Ammon's horn (tissue), 1 donor: ENCODE data around the gene UVRAG.

Experiments used
- DNase-seq: peaks from one replicate; pipeline ENCODE4 v3.0.0-alpha.2; 2016; ENCODE audit warnings: low spot score

UVRAG gene

DNA sequence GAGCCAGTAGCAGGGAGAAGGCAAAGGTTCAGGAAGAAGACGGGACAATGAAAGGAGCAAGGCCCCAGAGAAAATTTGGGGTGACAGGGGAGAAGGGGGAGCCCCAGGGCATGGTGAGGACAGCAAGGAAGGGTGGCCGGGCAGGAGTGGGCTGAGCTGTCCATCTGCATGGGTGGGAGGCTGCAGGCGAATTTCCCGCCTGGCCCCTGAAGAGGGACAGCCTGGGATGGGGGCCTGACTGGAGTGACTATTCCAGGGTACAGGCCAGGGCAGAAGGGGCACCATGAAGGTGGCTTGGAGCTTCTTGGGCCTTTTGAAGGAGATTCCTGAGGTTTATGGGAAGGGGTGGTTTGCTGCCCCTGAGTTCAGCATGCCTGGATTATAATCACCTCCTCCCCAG, 335.1 kb downstream of the UVRAG start:
- no peak for DNase-seq

DNA sequence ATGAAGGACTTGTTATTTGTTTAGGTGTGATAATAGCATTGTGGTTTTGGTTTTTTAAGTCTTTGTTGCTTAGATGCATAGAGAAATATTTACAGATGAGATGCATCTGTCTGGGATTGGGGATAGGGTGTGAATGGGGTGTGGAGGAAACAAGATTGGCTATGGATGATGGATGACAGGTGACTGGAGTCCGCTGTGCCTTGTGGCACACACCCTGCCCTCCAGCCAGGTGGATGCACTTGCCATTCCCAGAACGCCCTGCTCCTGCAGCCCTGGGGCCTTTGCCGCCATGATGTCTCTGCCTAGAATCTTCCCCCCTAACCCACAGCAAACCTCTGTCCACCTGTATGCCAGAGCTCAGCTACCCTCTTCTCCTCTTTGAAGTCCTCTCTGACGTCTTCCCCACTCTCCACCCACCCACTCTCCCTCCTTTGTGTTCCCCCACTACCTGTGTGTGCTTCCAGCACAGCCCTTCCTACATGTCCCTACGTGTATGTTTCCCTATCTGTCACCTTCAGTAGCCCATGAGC, 336.6 kb downstream of the UVRAG start:
- DNase-seq: no peak

DNA sequence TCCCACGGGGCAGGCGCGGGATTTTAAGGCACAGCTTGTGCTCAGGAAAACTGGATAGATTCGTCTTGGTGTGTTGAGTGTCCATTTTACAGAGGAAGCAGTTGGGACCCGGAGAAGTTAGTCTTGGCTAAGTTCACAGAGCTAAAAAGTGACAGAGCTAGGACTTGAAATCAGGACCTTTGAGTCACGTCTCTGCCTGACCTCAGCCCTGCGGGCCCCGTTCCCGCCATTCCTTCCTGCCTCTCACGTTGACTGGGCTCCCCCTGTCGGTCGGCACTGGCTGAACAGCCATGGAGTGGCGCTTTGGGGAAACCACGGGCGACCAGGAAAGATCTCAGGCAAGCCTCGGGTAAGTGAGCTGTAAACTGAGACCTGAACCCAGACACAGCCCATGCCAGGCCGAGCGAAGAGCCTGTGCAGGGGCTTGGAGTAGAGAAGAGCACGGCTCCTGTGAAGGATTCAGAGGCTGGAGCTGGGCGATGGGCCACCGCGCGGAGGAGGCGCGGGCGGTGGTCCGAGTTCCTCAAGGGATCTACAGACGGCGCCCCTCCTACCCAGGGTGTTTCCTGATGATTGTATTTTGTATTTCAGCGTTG, 337.2 kb downstream of the UVRAG start:
- peak; percentile 88 for DNase-seq

DNA sequence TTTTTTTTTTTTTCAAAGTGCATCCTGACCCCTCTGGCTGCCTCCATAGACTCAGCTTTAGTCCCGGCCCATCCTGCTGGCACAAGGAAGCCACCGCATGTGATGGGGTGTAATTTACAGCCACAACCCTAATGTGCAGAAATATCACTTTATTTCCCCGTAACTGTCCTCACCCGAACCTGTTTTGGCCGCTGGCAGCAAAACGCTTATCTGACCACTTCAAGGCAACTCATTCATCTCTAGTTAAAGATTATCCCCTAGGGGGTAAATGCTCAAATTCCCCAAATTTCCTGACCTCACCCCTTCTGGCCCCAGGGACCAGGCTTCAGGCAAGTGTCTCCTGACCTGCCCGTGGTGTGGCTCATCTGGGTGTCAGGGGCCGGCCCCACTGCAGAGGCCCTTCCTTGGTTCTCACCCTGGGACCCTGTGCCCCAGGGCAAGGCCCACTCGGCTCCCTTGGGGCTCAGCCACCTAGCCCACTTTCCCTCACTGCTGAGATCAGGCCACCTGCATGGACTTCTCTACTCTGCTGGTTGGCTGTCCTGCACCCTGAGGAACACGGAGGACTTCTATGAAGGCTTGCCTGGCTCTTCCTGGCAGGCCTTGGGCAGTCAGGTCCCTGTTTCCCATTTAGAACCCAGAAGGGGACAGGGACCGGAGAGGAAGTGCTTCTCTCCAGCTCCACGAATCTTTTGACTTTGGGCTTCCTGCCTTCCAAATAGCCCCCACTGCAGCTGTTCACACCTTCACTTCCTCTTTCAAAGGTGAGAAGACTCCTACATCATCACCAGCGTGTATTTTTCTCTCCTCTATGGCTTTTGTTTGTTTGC, 337.9 kb downstream of the UVRAG start:
- DNase-seq: no peak

DNA sequence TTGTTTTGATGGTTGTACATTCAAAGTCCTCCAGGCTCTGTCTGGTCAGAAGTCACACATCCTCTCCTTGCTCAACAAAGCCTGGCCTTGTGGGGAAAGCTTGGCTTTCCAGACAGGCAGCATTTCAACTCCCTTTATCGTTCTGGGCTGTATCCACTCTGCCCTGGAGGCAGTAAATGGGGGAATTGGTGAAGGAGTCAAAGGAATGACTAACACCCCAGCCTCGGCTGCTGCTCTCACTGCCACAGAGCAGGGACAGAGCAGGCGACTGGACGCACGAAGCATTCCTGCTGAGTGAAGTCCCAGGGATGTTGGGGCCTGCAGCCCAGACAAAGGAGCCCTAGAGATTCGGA, 338.5 kb downstream of the UVRAG start:
- peak; percentile 24 for DNase-seq

DNA sequence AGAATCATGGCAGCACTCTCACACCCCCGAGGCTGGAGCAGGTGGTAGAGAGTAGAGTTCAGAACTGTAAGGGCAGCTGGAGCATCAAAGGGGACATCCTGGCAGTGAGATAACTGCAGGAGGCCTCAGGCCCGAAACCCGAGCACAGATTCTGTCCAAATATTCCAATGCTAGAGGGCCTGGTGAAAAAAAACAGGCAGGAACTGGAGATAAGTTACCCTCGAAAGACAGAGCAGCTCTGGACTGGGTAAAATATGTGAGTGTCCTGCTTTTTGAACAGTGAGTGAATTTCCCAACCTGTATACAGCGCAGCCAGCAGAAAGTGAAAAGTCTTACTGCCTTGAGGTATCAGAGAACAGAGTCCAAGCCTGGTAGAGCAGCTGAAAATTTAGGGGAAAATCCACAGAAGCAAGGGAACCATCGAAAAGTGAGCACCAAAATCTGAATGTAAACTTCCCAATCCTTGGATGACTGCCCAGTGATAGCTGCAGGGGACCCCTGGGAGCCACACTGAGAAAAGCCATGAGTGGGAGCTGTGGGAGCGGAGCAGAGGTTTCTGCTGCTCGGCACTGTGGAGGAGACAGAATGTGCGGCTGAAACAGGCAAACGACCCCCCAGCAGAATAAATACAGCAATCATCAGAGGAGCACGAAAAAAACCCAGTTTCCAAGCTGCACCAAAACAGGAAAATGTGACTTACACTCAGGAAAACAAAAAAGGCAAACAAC, 340.7 kb downstream of the UVRAG start:
- DNase-seq: no peak

DNA sequence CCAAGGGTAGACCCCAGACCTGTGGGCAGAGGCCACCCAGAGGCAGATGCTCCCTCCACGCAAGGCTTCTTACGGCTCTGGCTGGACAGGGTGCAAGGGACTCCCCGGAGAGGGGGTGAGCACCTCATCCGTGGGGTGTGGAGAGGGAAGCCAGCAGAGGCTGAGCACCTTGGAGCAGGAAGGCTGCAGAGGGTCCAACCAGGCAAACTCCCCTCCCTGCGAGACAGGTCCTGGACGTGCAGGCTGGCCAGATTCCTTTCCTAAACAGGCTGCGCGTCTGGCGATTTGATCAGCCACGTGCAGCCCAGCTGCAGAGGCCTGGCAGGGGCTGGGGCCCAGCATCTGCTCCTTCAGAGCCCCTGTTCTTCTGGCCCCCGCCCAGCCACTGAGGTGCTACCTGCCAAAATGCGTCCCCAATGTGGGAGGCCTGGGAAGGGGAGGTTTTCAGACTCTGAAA, 342.0 kb downstream of the UVRAG start:
- DNase-seq: no peak

DNA sequence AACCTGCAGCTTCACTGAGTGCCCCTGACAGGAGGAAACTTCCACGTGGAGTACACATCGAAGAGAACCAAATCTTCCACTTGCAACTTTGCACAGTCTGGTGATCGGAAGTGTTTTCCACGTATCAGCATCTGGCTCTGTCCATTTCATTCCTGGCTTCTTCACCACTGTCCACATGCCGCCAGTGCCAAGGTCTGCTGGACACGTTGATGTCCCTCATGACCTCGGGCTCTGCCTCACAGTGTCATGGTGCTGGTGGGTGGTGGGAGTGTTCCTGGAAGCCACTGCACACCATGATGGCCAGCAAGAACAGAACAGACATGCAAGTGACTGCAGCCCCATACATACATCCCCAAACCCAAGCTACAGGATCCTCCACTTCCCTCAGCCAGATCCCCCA, 342.9 kb downstream of the UVRAG start:
- no peak for DNase-seq

DNA sequence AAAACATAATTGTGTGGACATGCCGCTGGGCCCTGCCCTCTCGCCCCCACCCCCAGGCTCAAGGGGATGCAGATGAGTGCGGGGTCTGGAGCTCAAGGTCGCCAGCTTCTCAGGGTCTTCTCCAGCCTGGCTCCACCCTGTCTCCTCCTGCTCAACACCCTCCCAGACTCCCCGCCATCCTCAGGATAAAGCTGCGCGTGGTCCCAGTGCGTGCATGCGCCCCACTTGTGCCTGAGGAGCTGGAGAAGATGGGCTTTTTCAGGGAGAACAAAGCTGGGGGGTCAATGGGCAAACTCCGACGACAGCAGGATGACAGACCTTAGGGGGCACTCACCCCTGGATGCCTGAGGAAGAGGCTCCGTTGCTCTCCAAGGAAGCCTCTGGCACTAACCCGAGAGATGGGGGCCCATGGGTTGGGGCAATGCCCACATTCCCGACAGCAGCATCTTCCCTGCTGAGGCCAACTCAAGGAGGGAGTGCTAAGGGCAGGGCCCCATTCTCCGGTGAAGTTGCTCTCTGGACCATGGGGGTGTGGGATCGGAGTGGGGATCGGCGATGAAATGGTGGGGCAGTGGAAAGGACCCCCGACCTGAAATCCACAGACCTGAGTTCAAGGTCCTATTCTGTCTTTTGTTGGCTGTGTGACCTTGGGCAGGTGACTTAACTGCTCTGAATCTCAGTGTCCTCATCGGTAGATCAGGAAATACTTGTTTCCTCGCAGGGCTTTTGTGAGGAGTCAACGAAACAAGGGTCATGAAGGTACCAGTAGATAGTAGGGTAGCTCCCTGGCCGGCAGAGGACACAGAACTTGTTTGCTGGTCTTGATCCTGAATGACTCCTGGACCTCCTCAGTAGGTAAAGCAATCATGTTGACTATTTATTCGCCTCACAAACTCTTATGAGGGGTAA, 343.6 kb downstream of the UVRAG start:
- no peak for DNase-seq

DNA sequence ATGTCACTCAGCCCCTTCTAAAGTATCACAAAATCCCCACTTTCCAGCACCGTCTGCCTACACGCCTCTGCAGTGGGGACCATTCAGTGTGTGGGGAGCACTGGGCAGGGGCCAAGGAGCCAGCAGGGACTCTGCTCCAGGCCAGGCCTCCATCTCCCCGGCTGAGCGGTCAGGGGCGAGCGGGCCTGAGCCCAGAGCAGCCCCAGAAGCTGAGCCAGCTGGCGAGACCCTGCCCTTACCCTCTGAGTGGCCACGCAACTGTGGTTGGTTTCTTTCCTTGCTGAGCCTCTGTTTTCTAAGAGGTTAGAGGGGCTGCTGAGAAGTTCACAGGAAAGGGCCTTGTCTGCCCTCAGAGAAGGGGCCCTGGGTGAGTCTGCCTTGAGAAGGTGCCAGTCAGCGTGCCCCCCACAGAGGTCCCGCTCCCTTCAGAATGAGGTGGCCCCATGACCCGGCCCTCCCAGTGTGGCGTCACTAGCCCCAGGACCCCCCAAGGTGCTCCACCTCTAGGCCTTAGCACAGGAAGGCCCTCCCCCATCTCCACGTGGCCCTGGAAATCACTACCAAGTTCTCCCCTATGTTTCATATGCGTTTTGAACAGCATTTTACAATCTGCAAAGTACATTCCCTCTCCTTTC, 344.4 kb downstream of the UVRAG start:
- no peak for DNase-seq

DNA sequence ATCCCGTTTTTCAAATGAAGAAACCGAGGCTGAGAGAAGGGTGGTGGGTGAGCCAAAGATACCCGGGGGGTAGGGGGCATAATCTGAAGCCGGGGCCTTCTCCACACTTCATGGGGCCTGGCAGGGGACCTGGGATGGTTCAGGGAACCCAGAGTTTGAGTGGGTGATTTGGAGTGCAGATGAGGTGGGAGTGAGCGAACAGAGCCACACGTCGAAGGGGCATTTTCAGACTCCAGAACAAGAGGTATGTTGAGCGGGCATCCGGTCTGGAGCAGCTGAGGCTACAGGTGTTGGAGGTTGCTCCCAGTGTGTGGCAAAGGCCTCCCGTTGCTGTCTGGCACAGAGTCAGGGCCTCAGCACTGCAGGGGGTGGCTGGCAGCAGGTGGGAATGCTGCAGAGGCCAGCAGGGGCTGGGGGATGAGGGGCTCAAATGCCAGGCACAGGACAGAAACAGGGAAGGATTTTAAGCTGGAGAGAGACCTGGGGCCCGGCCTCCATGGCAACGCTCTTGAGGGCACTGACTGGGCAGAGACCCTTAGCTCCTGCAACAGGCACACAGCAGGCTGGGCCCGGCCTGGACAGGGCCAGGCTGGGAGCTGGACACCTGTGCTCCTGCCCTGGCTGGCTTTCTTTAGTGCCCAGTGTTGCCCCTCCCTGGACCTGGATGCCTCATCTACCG, 345.1 kb downstream of the UVRAG start:
- DNase-seq: no peak

DNA sequence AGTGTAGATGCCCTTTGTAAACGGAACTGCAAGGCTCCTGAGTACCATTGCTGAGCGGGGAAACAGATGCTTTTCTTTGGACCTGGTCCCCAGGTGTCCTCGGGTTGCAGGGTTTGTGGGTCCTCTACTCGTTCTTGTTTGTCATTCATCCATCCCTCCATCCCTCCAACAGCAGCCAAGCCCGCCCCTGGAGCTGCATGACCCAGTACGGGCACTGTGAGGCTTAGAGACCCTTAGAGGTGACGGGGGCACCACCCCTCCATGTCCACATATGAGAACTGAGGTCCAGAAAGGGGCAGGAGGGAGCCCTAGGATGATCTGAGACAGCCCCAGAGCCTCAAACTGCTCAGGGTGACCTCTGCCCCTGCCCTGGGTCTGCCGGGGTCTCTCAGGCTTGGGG, 345.8 kb downstream of the UVRAG start:
- DNase-seq: no peak

DNA sequence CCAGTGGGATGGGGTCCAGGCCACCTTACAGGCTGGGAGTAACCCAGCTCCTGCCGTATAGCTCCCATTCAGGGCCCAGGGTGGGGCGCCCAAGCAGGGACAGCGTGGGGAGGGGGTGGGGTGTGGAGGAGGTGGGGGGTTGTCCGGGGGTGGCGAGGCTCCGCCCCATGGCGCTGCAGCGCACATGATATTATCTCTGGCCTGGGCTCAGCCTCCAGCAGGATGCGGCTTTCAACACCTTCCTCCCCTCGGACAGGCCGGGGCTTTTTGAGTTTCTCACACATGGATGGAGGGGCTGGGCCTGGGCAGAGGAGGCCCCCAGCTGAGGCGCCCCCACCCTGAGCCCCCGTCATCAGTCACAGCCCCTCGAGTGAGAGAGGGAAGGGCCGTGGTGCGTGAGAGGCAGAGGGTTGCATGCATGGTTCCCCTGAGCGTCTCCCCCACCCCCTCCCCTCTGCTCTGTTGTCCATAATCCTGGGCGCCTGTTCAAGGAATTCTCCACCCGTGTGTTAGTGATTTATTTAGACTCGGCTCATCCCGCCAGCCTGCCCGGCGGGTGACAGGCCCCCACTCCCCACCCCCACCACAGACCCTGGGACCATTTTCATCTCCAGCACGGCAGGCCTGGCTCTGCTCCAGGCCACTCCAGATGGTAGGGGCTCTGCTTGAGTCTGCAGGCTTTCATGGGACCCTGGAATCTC, 346.4 kb downstream of the UVRAG start:
- DNase-seq: no peak

DNA sequence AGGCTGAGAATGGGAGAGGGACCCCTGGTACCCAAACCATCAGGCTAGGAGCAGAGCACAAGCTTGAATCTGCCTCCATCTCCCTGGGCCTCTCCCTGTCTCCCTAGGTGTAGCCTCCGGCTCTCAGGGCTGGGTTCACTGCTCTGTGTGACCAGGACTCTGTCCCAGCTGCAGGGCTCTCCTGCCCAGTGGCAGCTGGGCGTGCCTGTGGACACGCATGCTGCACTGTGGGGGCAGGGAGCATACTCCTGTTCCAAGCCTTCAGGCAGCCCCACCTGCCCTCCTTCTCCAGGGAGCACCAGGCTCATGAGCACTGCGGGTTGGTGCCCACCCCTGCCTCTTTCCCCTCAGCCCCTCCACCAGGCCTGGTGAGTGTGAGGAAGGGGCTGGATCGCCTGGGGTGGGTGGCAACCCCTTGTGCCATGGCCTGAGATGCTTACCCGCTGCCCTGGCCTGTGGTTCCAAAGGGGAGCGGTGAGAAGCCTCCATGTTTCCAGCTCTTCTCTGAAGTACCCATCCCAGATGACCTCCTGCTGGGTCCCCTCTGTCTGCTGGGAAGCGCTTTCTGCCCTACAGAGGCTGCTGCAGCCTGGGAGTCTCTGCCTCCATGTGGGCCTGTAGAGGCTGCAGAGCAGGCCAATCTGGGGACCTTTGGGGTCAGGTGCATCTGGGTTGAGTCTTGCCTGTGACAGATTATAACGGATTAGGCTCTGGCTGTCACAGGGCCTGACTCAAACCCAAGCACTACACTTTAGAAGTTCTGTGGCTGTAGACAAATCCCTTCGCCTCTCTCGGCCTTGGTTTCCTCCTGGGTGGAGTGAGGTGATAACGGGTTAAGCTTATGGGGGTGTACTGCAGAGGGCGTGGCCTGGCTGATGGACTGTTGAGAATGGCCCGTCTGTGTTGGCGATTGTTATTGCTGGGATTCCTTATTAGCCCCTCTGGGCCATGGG, 347.6 kb downstream of the UVRAG start:
- no peak for DNase-seq

DNA sequence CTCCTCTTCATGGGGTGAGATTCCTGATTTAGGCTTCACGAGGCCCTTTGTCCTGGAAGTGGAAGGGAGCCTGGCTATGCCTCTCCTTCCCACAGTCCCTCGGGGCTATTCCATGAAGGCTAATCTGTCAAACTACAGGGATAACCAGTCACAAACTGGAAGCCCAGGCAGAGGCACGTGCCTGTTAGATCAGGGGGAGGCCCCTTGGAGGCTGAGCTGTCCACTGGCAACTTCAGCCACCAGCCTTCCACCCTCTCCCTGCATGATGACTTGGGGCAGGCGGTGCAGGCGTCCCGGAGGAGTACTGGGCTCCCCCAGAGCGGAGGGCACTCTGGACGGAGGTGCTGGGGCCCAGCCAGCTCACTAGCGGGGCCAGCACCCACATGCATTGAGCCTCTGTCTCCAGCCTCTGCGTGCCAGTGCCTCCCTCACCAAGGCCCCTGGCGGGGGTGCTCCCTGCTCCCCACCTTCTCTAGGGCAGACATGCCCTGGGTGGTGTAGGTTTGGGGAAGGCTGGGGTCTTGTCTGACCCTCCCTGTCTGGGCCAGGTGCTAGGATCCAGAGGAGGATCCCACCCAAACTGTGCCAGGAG, 348.4 kb downstream of the UVRAG start:
- no peak for DNase-seq

DNA sequence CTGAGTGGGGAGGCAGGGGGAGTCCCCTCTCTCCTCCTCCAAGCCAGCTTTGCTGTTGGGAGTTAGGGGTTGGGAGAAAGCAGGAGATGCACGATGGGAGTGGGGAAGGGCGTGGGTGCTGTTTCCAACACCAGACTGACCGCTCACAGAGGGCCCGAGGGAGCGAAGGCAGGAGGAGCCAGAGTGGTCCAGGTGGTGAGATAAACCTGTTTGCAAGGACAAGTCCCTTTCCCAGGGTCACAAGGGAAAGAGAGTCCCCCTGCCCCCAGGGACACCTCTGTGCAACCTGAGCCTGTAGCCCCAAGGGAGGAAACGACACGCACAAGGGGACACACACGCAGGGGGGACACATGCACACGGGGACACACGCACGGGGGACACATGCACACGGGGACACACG, 349.1 kb downstream of the UVRAG start:
- DNase-seq: no peak

DNA sequence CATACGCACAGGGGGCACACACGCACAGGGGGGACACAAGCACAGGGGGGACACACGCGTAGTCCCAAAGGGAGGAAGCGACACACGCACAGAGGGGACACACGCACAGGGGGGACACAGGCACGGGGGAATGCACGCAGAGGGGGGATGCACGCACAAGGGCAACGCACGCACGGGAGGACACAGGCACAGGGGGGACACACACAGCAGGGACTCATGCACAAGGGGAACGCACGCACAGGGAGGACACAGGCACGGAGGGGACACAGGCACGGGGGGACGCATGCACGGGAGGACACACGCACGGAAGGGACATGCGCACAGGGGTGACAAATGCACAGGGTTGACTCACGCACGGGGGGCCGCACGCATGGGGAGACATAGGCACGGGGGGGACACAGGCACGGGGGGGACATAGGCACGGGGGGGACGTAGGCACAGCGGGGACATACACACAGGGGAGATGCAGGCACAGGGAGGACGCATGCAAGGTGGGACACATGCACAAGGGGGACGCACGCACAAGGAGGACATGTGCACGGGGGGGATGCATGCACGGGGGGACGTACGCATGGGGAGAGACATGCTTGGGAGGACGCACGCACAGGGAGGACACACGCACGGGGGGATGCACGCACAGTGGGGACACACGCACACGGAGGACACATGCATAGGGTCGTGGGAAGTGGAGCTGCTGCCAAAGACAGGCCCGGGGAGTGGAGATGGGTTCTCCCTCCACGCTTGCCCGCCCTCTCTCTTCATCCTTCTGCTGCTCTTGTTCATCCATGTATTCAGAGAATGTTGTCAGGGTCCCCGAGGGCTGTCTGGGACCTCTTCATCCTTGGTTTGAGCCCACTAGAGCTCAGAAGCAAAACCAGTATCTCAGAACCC, 350.1 kb downstream of the UVRAG start:
- no peak for DNase-seq

DNA sequence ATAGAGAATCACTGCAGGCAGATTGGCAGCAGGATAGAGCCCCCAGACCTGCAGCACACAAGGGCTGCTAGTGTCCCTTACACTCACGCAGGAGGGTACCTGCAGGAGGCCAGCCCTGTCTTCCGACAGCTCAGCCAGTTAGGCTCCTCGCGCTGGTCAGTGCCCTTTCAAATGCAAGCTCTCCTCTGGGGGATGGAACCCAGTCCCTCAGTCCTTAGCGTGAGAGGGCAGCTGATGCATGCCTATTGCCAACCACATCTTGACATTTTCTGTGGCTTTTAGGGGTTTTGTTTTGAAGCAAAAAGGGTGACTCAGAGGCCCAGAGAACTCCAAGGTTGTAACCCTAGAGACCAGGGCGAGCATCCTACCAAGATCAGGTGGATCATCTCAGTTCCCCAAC, 351.3 kb downstream of the UVRAG start:
- no peak for DNase-seq
